GM19043 (cell line): ENCODE results near the gene USP3.

ENCODE experiments used
- ATAC-seq: cut with Tn5 transposase; IDR thresholded peaks from one replicate; pipeline ENCODE4 v1.9.1; 2021; ENCODE audit warnings: low read depth; ENCODE audit not compliant: unreplicated experiment

Gene USP3

GRCh38 chr15:63494408-63494807, 10.0 kb upstream of the USP3 start:
- no peak for ATAC-seq

GRCh38 chr15:63495343-63495742, 9.1 kb upstream of the USP3 start:
- ATAC-seq = no peak

GRCh38 chr15:63495780-63496488, 8.5 kb upstream of the USP3 start:
- ATAC-seq = no peak

- no peak for ATAC-seq
Measured at GRCh38 chr15:63497642-63498467, 6.5 kb upstream of the USP3 start.

GRCh38 chr15:63499175-63499549, 5.2 kb upstream of the USP3 start:
- no peak for ATAC-seq

- no peak for ATAC-seq
Measured at GRCh38 chr15:63499611-63500010, 4.8 kb upstream of the USP3 start.

GRCh38 chr15:63500265-63501250, 3.8 kb upstream of the USP3 start:
- ATAC-seq = no peak

- ATAC-seq = no peak
Measured at GRCh38 chr15:63501256-63502089, 2.9 kb upstream of the USP3 start.

GRCh38 chr15:63502137-63502766, 2.1 kb upstream of the USP3 start:
- no peak for ATAC-seq

GRCh38 chr15:63502843-63503738, 1.3 kb upstream of the USP3 start:
- ATAC-seq = peak; percentile 66

- peak; percentile 13 for ATAC-seq
Measured at GRCh38 chr15:63503739-63504246, 600 bp upstream of the USP3 start.

GRCh38 chr15:63504979-63505841, 817 bp downstream of the USP3 start:
- ATAC-seq = no peak

GRCh38 chr15:63505842-63506222, 1.4 kb downstream of the USP3 start:
- no peak for ATAC-seq

- ATAC-seq = no peak
Measured at GRCh38 chr15:63506537-63507035, 2.2 kb downstream of the USP3 start.

GRCh38 chr15:63507878-63508818, 3.8 kb downstream of the USP3 start:
- no peak for ATAC-seq
